Bone marrow (tissue), 2 donors: ENCODE results near the gene LINGO3.
"Not testable (repeated sequence)": the region's sequence is repeated elsewhere in the genome, so short reads cannot be mapped to it uniquely, and the experiment has no call there.

Experiments used
- DNase-seq, 2 donors: peaks; one replicate each; lab custom pipeline; 2025; lab: John Stamatoyannopoulos, UW

Gene LINGO3

GRCh38 chr19:2308114-2308556 is at the start of gene LINGO3:
Gene LINGO3, minus strand, starts transcription at chr19:2308154. Its CDS starts 16,378 bp downstream, at chr19:2291776.
- DNase-seq = no peak

- no peak for DNase-seq
Observed at GRCh38 chr19:2356036-2356646, 48.2 kb upstream of the LINGO3 start.

GRCh38 chr19:2355168-2356035 is 47.4 kb upstream of the LINGO3 start:
- DNase-seq = no peak

GRCh38 chr19:2354670-2355069 is 46.7 kb upstream of the LINGO3 start:
- no peak for DNase-seq

- DNase-seq = no peak
Observed at GRCh38 chr19:2353887-2354592, 46.1 kb upstream of the LINGO3 start.

GRCh38 chr19:2353159-2353886 is 45.4 kb upstream of the LINGO3 start:
- no peak for DNase-seq

- DNase-seq = no peak
Observed at GRCh38 chr19:2352121-2352520, 44.2 kb upstream of the LINGO3 start.

- no peak for DNase-seq
Observed at GRCh38 chr19:2351591-2351990, 43.6 kb upstream of the LINGO3 start.

GRCh38 chr19:2350656-2351055 is 42.7 kb upstream of the LINGO3 start:
- DNase-seq = no peak

- DNase-seq = not testable (repeated sequence)
Observed at GRCh38 chr19:2349818-2350217, 41.9 kb upstream of the LINGO3 start.

- no peak for DNase-seq
Observed at GRCh38 chr19:2345794-2346663, 38.1 kb upstream of the LINGO3 start.

GRCh38 chr19:2345076-2345475 is 37.1 kb upstream of the LINGO3 start:
- no peak for DNase-seq

GRCh38 chr19:2344381-2344870 is 36.5 kb upstream of the LINGO3 start:
- DNase-seq = no peak

- DNase-seq = no peak
Observed at GRCh38 chr19:2343289-2343982, 35.5 kb upstream of the LINGO3 start.

- no peak for DNase-seq
Observed at GRCh38 chr19:2342656-2343288, 34.8 kb upstream of the LINGO3 start.

GRCh38 chr19:2341982-2342381 is 34.0 kb upstream of the LINGO3 start:
- no peak for DNase-seq

GRCh38 chr19:2341244-2341751 is 33.3 kb upstream of the LINGO3 start:
- DNase-seq = peak in 1 of 2 donors; percentile 73

- DNase-seq = no peak
Observed at GRCh38 chr19:2340496-2341243, 32.7 kb upstream of the LINGO3 start.
